AG04449 (cell line): ENCODE data around the gene ZNF211.

ENCODE experiments used
- CTCF ChIA-PET: fragments of 350-600 bp; formaldehyde crosslinking; extraction: SDS; loops from one replicate; lab custom pipeline; 2021; ENCODE audit warnings: antibody characterized with exemption; lab: Yijun Ruan, JAX
- POLR2A ChIA-PET: fragments of 400-600, 350-600 bp; formaldehyde crosslinking; extraction: SDS; loops from one replicate; lab custom pipeline; 2020; ENCODE audit warnings: antibody characterized with exemption, inconsistent platforms; lab: Yijun Ruan, JAX
- DNase-seq: peaks from one replicate; pipeline ENCODE4 v3.0.0-alpha.2; 2010; ENCODE audit warnings: low read depth, low spot score
- H3K4me3 ChIP-seq: 2 replicates; pipeline ENCODE4 v1.5.1; 2011; ENCODE audit warnings: low read depth, mild to moderate bottlenecking, control low read depth, low read length
- CTCF ChIP-seq: IDR thresholded peaks from one replicate; pipeline ENCODE4 v1.5.1; 2011; ENCODE audit warnings: mild to moderate bottlenecking, moderate library complexity, low read length, control low read depth, inconsistent platforms; ENCODE audit not compliant: insufficient read depth; ENCODE audit errors: missing control alignments

ZNF211 gene

GRCh38 chr19:57651654-57651996 is 18.7 kb downstream of the ZNF211 start:
- ChIA-PET POLR2A (no interaction called here), CTCF (interaction anchor here (1.4 kb wide), 1 partner anchor 8 kb away, joined by 3 read pairs; no protein-coding TSS in a partner anchor)
- no peak for TF ChIP-seq CTCF
- DNase-seq = no peak
- no peak overlapping the region for H3K4me3 ChIP-seq

GRCh38 chr19:57653689-57654088 is 20.7 kb downstream of the ZNF211 start:
- H3K4me3 ChIP-seq = no peak overlapping the region
- no peak for DNase-seq
- ChIA-PET CTCF (no interaction called here), POLR2A (no interaction called here)
- TF ChIP-seq CTCF = no peak

- no peak for TF ChIP-seq CTCF
- POLR2A ChIA-PET = no interaction called here
- H3K4me3 ChIP-seq = no peak overlapping the region
- CTCF ChIA-PET = no interaction called here
- no peak for DNase-seq
These were observed 22.5 kb downstream of the ZNF211 start for GRCh38 chr19:57655443-57655842.

GRCh38 chr19:57656346-57656745 is 23.4 kb downstream of the ZNF211 start:
- ChIA-PET POLR2A (no interaction called here), CTCF (no interaction called here)
- no peak for DNase-seq
- no peak for TF ChIP-seq CTCF
- H3K4me3 ChIP-seq = no peak overlapping the region

- H3K4me3 ChIP-seq = peak overlapping the region; percentile 58
- POLR2A ChIA-PET = no interaction called here
- CTCF ChIA-PET = interaction anchor here (1.0 kb wide), 1 partner anchor 257 kb away, joined by 3 read pairs; no protein-coding TSS in a partner anchor
- no peak for DNase-seq
- TF ChIP-seq CTCF = no peak
These were observed 31.5 kb downstream of the ZNF211 start for GRCh38 chr19:57664269-57665127.

GRCh38 chr19:57665261-57665806 is 32.4 kb downstream of the ZNF211 start:
- no peak for DNase-seq
- no peak for TF ChIP-seq CTCF
- H3K4me3 ChIP-seq = no peak overlapping the region
- ChIA-PET POLR2A (no interaction called here), CTCF (interaction anchor here (1.0 kb wide), 1 partner anchor 258 kb away, joined by 3 read pairs; no protein-coding TSS in a partner anchor)
